Thymus (tissue), 14 donors: Measurements from ENCODE around the gene RAB3IL1. TPM values are rescaled to one million over a fixed set of nuclear protein-coding genes. Genes with fewer than 3 reads are reported as not detected.
"Not testable (repeated sequence)": the region's sequence is repeated elsewhere in the genome, so short reads cannot be mapped to it uniquely, and the experiment has no call there.

Experiments used
- DNase-seq, 9 donors: peaks; one replicate each; pipeline ENCODE4 v3.0.0-alpha.2; 2013; ENCODE audit warnings: low spot score in 9 of 9, low read depth in 6 of 9, missing footprints in 1 of 9
- H3K27ac ChIP-seq, 2 donors: one replicate each; pipeline ENCODE4 v1.5.1; 2013; ENCODE audit warnings: control low read depth in 1 of 2, low read depth in 1 of 2, low read length in 1 of 2, mild to moderate bottlenecking in 1 of 2, moderate library complexity in 1 of 2
- H3K27me3 ChIP-seq, 2 donors: one replicate each; pipeline ENCODE4 v1.5.1; 2013; ENCODE audit warnings: low read length in 1 of 2; ENCODE audit not compliant: control insufficient read depth in 2 of 2, insufficient read depth in 1 of 2
- H3K36me3 ChIP-seq, 2 donors: one replicate each; pipeline ENCODE4 v1.5.1; 2013; ENCODE audit warnings: low read length in 1 of 2, mild to moderate bottlenecking in 1 of 2, moderate library complexity in 1 of 2; ENCODE audit not compliant: control insufficient read depth in 2 of 2, insufficient read depth in 2 of 2
- H3K4me1 ChIP-seq, 2 donors: one replicate each; pipeline ENCODE4 v1.5.1; 2013; ENCODE audit warnings: low read length in 2 of 2; ENCODE audit not compliant: control insufficient read depth in 2 of 2, insufficient read depth in 2 of 2
- H3K4me3 ChIP-seq, 2 donors: one replicate each; pipeline ENCODE4 v1.5.1; 2013; ENCODE audit warnings: low read length in 2 of 2, control low read depth in 1 of 2, mild to moderate bottlenecking in 1 of 2
- H3K9me3 ChIP-seq, 2 donors: one replicate each; pipeline ENCODE4 v1.5.1; 2013; ENCODE audit warnings: low read length in 1 of 2, mild to moderate bottlenecking in 1 of 2; ENCODE audit not compliant: control insufficient read depth in 2 of 2, insufficient read depth in 1 of 2
- WGBS: extraction: QIAGEN DNeasy Blood & Tissue Kit; methylation state at CpG from one replicate; pipeline ENCODE4 v1.1.7; 2013; 5-methylcytosine and 5-hydroxymethylcytosine counted together
- long read RNA-seq, 10 donors: transcript quantifications; one replicate each; lab custom pipeline, GENCODE V29; 2026
- polyA plus RNA-seq: library from polyadenylated mRNA; stranded (reverse); fragments of 200-250 nt; gene quantifications from one replicate; pipeline ENCODE4 v1.2.3, GENCODE V29; 2013
- total RNA-seq: library from RNA; stranded (reverse); fragments of 120-200 nt; gene quantifications from one replicate; pipeline ENCODE4 v1.2.4, GENCODE V29; 2013
- donor health status: healthy.

RAB3IL1 gene
- total RNA-seq: 3.6 TPM
- 14.2 TPM for polyA plus RNA-seq
- long read RNA-seq, donor 1: 0 reads
- long read RNA-seq, donor 2: 0 reads
- long read RNA-seq, donor 3, partial matches to known transcripts: 0 of 1 reads
- long read RNA-seq, donor 3, other reads (novel, unspliced or antisense): 0 of 1 reads
- long read RNA-seq, donor 4, partial matches to known transcripts: 0 of 1 reads
- long read RNA-seq, donor 4, other reads (novel, unspliced or antisense): 0 of 1 reads
- long read RNA-seq, donor 5, partial matches to known transcripts: 0 of 2 reads
- long read RNA-seq, donor 5, other reads (novel, unspliced or antisense): 0 of 2 reads
- long read RNA-seq, donor 6, partial matches to known transcripts: 0 of 4 reads
- long read RNA-seq, donor 6, other reads (novel, unspliced or antisense): 0 of 4 reads
- long read RNA-seq, donor 7, partial matches to known transcripts: 0 of 1 reads
- long read RNA-seq, donor 7, other reads (novel, unspliced or antisense): 0 of 1 reads
- long read RNA-seq, donor 8, partial matches to known transcripts: 0 of 3 reads
- long read RNA-seq, donor 8, other reads (novel, unspliced or antisense): 0 of 3 reads
- long read RNA-seq, donor 9, partial matches to known transcripts: 0 of 1 reads
- long read RNA-seq, donor 9, other reads (novel, unspliced or antisense): 0 of 1 reads
- long read RNA-seq, donor 10, partial matches to known transcripts: 0 of 2 reads
- long read RNA-seq, donor 10, other reads (novel, unspliced or antisense): 0 of 2 reads

GRCh38 chr11:61917334-61918109 lies at the start of gene RAB3IL1:
Gene RAB3IL1, minus strand, starts transcription at chr11:61917566. Its CDS starts 199 bp downstream, at chr11:61917367.
- Histone ChIP-seq H3K9me3 (no peaks in the 10 kb centered on the region), H3K4me3 (peak within 1 kb of the TSS; percentile 20 to 45), H3K27me3 (peaks cover 41 to 81% of the 10 kb centered on the region in 2 donors), H3K36me3 (no peaks in the 10 kb centered on the region), H3K27ac (peak within 1 kb of the TSS in 1 of 2 donors; percentile 71), H3K4me1 (peaks cover 0 to 3% of the 10 kb centered on the region in 2 donors)
- no peak for DNase-seq
- 5% methylated on average over 74 of the region's 74 CpGs for WGBS

GRCh38 chr11:61966734-61967115 lies 49.4 kb upstream of the RAB3IL1 start:
- H3K4me1 ChIP-seq: peaks cover 8 to 42% of the 10 kb centered on the region in 2 donors
- no peaks in the 10 kb centered on the region for H3K27me3 ChIP-seq
- peak overlapping the region; percentile 79 to 98 for H3K27ac ChIP-seq
- under 1% methylated on average over 13 of the region's 13 CpGs for WGBS
- peaks cover 17 to 29% of the 10 kb centered on the region in 2 donors for H3K36me3 ChIP-seq
- DNase-seq: peak in 5 of 9 donors; percentile 30 to 66 (median 47)
- H3K4me3 ChIP-seq: peak overlapping the region; percentile 90 to 98
- H3K9me3 ChIP-seq: no peaks in the 10 kb centered on the region

- Histone ChIP-seq H3K36me3 (peaks cover 17 to 29% of the 10 kb centered on the region in 2 donors), H3K27ac (peak overlapping the region; percentile 12 to 65), H3K4me1 (peaks cover 8 to 34% of the 10 kb centered on the region in 2 donors)
- not testable (repeated sequence) for H3K27me3 ChIP-seq, DNase-seq, H3K4me3 ChIP-seq, H3K9me3 ChIP-seq
- WGBS: 89% methylated on average over 9 of the region's 9 CpGs
These were observed 47.4 kb upstream of the RAB3IL1 start for GRCh38 chr11:61964666-61965271.

- H3K27me3 ChIP-seq: no peaks in the 10 kb centered on the region
- 96% methylated on average over 4 of the region's 4 CpGs for WGBS
- peaks cover 8 to 34% of the 10 kb centered on the region in 2 donors for H3K4me1 ChIP-seq
- peaks cover 17 to 29% of the 10 kb centered on the region in 2 donors for H3K36me3 ChIP-seq
- no peak overlapping the region for H3K27ac ChIP-seq
- no peak overlapping the region for H3K4me3 ChIP-seq
- no peak for DNase-seq
- no peaks in the 10 kb centered on the region for H3K9me3 ChIP-seq
These were observed 46.8 kb upstream of the RAB3IL1 start for GRCh38 chr11:61964058-61964665.

GRCh38 chr11:61963282-61964057 lies 46.1 kb upstream of the RAB3IL1 start:
- WGBS: 31% methylated on average over 10 of the region's 10 CpGs
- no peak for DNase-seq
- no peak overlapping the region for H3K4me3 ChIP-seq
- peak overlapping the region; percentile 34 to 38 for H3K27ac ChIP-seq
- no peaks in the 10 kb centered on the region for H3K27me3 ChIP-seq
- peaks cover 17 to 29% of the 10 kb centered on the region in 2 donors for H3K36me3 ChIP-seq
- H3K9me3 ChIP-seq: no peaks in the 10 kb centered on the region
- H3K4me1 ChIP-seq: peaks cover 5 to 27% of the 10 kb centered on the region in 2 donors

GRCh38 chr11:61963016-61963281 lies 45.6 kb upstream of the RAB3IL1 start:
- no peak for DNase-seq
- Histone ChIP-seq H3K36me3 (peaks cover 17 to 29% of the 10 kb centered on the region in 2 donors), H3K27me3 (no peaks in the 10 kb centered on the region), H3K4me1 (peaks cover 5 to 23% of the 10 kb centered on the region in 2 donors), H3K4me3 (no peak overlapping the region), H3K9me3 (no peaks in the 10 kb centered on the region), H3K27ac (peak overlapping the region; percentile 34 to 38)
- 98% methylated on average over 3 of the region's 3 CpGs for WGBS

- DNase-seq: no peak
- peaks cover 5 to 23% of the 10 kb centered on the region in 2 donors for H3K4me1 ChIP-seq
- no peak overlapping the region for H3K4me3 ChIP-seq
- H3K27ac ChIP-seq: no peak overlapping the region
- H3K36me3 ChIP-seq: peaks cover 17 to 29% of the 10 kb centered on the region in 2 donors
- H3K9me3 ChIP-seq: no peaks in the 10 kb centered on the region
- WGBS: 93% methylated on average over 12 of the region's 12 CpGs
- no peaks in the 10 kb centered on the region for H3K27me3 ChIP-seq
These were observed 45.0 kb upstream of the RAB3IL1 start for GRCh38 chr11:61962213-61963015.
